Measurements from ENCODE around the gene TRPM8. TPM values are rescaled to one million over a fixed set of nuclear protein-coding genes. Genes with fewer than 3 reads are reported as not detected.

The TRPM8 gene
- total RNA-seq, 2 donors from 2014 or later = 71.1 to 71.3 TPM

DNA sequence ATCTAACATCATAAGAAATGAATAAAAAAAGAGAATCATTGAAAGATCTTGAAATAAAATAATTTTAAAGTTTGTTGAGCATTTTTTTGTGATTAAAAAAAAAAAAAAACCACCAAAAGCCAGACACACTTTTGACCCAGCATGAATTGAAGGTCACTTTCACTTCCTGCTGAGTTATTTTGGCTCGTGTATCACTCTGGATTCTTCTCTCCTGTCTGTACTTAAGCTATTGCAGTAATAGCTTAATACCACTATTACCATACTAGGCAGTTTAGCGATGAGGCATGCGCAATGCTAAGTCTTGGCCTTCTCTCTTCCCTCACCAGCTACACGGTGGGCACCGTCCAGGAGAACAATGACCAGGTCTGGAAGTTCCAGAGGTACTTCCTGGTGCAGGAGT lies 78.8 kb downstream of the TRPM8 start:
- 87% methylated on average over 5 of the region's 5 CpGs for WGBS
- H3K4me1 ChIP-seq (replicated peaks) = no peaks in the 10 kb centered on the region
- TF ChIP-seq, protein P1, sequence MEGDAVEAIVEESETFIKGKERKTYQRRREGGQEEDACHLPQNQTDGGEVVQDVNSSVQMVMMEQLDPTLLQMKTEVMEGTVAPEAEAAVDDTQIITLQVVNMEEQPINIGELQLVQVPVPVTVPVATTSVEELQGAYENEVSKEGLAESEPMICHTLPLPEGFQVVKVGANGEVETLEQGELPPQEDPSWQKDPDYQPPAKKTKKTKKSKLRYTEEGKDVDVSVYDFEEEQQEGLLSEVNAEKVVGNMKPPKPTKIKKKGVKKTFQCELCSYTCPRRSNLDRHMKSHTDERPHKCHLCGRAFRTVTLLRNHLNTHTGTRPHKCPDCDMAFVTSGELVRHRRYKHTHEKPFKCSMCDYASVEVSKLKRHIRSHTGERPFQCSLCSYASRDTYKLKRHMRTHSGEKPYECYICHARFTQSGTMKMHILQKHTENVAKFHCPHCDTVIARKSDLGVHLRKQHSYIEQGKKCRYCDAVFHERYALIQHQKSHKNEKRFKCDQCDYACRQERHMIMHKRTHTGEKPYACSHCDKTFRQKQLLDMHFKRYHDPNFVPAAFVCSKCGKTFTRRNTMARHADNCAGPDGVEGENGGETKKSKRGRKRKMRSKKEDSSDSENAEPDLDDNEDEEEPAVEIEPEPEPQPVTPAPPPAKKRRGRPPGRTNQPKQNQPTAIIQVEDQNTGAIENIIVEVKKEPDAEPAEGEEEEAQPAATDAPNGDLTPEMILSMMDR (IDR thresholded peaks at IDR 0.05) = no peak
- TF ChIP-seq POLR2AphosphoS5 (IDR thresholded peaks at IDR 0.05) (no peak), POLR2A (IDR thresholded peaks at IDR 0.05) (no peak)
- intact Hi-C loops (cut with DNase I) = no loop called here
- H3K36me3 ChIP-seq = no peaks in the 10 kb centered on the region
- no peaks in the 10 kb centered on the region for H3K27me3 ChIP-seq (replicated peaks; ENCODE audit: insufficient read depth)
- H3K4me3 ChIP-seq = no peak overlapping the region
- DNase-seq (ENCODE audit: low spot score) = no peak
- H3K9me3 ChIP-seq = no peaks in the 10 kb centered on the region
- no peak overlapping the region for H3K27ac ChIP-seq

DNA sequence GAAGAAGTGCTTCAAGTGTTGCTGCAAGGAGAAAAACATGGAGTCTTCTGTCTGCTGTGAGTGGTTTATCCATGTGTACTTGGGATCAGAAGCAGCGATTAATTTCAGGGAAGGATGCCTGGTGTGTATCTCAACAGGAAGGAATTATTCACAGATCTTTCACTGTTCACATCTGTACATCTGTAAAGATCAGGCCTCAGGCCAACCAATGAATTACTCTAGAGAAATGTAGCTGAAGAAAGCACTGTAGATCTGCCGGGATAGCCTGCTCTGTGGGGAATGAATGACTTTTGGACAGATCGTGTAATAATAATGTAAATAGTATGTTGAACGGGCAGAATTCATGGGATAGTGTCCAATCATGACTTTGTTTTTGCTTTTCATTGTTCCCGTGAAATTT lies 79.3 kb downstream of the TRPM8 start:
- no peaks in the 10 kb centered on the region for H3K9me3 ChIP-seq
- WGBS = 70% methylated on average over 5 of the region's 5 CpGs
- no peaks in the 10 kb centered on the region for H3K27me3 ChIP-seq (replicated peaks; ENCODE audit: insufficient read depth)
- no peak overlapping the region for H3K4me3 ChIP-seq
- no peaks in the 10 kb centered on the region for H3K36me3 ChIP-seq
- no peak overlapping the region for H3K27ac ChIP-seq
- intact Hi-C loops (cut with DNase I) = no loop called here
- DNase-seq (ENCODE audit: low spot score) = no peak
- no peaks in the 10 kb centered on the region for H3K4me1 ChIP-seq (replicated peaks)
- no peak for TF ChIP-seq POLR2AphosphoS5 (IDR thresholded peaks at IDR 0.05)
- TF ChIP-seq, protein P1 (IDR thresholded peaks at IDR 0.05) = no peak
- no peak for TF ChIP-seq POLR2A (IDR thresholded peaks at IDR 0.05)

DNA sequence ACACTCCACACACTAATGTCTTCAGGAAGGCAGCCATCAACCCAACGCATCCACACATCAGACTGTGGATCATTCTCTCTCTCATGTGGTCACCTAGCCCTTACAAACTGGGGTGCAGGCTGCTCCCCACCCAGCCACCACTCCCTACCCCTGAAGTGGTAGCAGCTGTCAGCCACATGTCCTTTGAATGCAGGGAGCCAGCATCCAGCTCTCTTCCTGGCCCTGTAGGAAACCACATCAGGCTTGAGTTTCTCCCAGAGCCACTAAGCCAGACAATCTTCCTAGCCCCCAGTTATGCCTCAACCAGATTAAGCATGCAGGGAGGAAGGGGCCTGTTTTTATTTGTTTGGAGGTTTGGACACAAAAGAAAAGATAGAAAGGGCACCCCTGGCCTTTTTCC lies 80.5 kb downstream of the TRPM8 start:
- H3K27ac ChIP-seq = no peak overlapping the region
- no peaks in the 10 kb centered on the region for H3K9me3 ChIP-seq
- no peaks in the 10 kb centered on the region for H3K4me1 ChIP-seq (replicated peaks)
- 100% methylated on average over 1 of the region's 1 CpG for WGBS
- intact Hi-C loops (cut with DNase I) = no loop called here
- no peak overlapping the region for H3K4me3 ChIP-seq
- DNase-seq (ENCODE audit: low spot score) = no peak
- H3K27me3 ChIP-seq (replicated peaks; ENCODE audit: insufficient read depth) = no peaks in the 10 kb centered on the region
- TF ChIP-seq, protein P1 (IDR thresholded peaks at IDR 0.05) = no peak
- TF ChIP-seq POLR2AphosphoS5 (IDR thresholded peaks at IDR 0.05) = no peak
- TF ChIP-seq POLR2A (IDR thresholded peaks at IDR 0.05) = no peak
- no peaks in the 10 kb centered on the region for H3K36me3 ChIP-seq

DNA sequence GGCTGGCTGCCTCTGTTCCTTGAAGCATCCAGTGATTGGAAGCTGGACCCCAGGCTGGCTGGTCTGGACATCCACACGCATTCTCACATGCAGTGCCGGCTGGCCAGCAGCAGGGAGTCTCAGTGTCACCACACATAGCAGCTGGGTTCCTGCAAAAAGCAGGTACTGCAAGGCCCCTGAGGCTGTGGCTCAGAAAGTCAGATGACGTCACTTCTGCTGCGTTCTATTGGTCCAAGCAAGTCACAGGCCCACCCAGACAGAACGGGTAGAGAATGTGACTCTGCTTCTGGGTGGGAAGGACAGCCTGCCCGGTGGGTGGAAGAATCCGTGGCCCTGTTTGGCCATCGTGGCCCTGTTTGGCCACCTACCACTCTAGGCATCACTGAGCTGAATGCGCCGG lies 82.0 kb downstream of the TRPM8 start:
- Histone ChIP-seq H3K27ac (no peak overlapping the region), H3K27me3 (replicated peaks; ENCODE audit: insufficient read depth) (no peaks in the 10 kb centered on the region), H3K36me3 (no peaks in the 10 kb centered on the region), H3K9me3 (no peaks in the 10 kb centered on the region), H3K4me3 (no peak overlapping the region), H3K4me1 (replicated peaks) (no peaks in the 10 kb centered on the region)
- DNase-seq (ENCODE audit: low spot score) = no peak
- 75% methylated on average over 10 of the region's 10 CpGs for WGBS
- TF ChIP-seq POLR2AphosphoS5 (IDR thresholded peaks at IDR 0.05) = no peak
- no peak for TF ChIP-seq POLR2A (IDR thresholded peaks at IDR 0.05)
- TF ChIP-seq, protein P1 (IDR thresholded peaks at IDR 0.05) = no peak
- intact Hi-C loops (cut with DNase I) = no loop called here

DNA sequence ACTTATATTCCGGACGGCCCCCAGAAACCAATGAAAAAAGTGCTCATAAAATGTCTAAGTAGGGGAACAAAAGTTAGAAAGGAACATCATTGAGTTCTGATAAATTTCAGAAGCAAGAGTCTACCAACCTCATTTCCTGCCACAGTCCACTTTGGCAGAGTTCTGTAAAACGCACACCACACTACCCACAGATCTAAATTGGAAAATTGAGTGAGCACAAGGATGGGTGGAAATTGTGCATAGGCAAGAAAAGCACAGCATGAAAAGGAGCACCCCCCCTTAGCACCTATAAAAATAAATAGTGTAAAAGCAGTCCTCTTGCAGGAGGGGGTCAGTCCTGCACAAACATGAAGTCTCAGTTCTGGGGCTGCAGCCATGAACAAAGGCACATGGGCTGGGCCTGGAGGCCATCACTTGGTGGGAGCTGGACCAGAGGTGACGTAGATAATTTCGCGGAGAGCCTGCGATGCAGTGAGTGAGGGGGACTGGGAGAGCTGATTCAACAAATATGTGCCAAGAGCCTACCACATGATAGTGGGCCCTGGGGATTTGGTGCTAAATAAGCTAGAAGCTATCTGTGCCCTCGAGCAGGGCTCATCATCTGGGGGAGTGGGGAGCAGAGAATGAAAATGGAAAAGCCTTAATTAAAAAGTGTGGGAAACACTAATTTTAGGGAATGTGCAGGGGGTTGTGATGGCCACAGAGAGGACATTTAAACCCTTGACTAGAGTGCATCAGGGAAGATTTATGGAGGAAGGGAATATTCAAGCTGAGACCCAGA lies 84.4 kb downstream of the TRPM8 start:
- no peak overlapping the region for H3K27ac ChIP-seq
- no peak overlapping the region for H3K4me3 ChIP-seq
- TF ChIP-seq POLR2A (IDR thresholded peaks at IDR 0.05) (no peak), POLR2AphosphoS5 (IDR thresholded peaks at IDR 0.05) (no peak)
- TF ChIP-seq, protein P1 (IDR thresholded peaks at IDR 0.05) = no peak
- H3K27me3 ChIP-seq (replicated peaks; ENCODE audit: insufficient read depth) = no peaks in the 10 kb centered on the region
- no peaks in the 10 kb centered on the region for H3K9me3 ChIP-seq
- intact Hi-C loops (cut with DNase I) = no loop called here
- 85% methylated on average over 8 of the region's 8 CpGs for WGBS
- no peak for DNase-seq (ENCODE audit: low spot score)
- no peaks in the 10 kb centered on the region for H3K4me1 ChIP-seq (replicated peaks)
- H3K36me3 ChIP-seq = no peaks in the 10 kb centered on the region

All from prostate gland (tissue), 2 donors.